Epidermal melanocyte (primary cell): Measurements from ENCODE around the gene CCNT2.
"Not testable (repeated sequence)": the region's sequence is repeated elsewhere in the genome, so short reads cannot be mapped to it uniquely, and the experiment has no call there.

ENCODE experiments used
- DNase-seq: peaks from one replicate; pipeline ENCODE4 v3.0.0; 2011; ENCODE audit warnings: low spot score; ENCODE audit not compliant: insufficient read length

Gene CCNT2

DNA sequence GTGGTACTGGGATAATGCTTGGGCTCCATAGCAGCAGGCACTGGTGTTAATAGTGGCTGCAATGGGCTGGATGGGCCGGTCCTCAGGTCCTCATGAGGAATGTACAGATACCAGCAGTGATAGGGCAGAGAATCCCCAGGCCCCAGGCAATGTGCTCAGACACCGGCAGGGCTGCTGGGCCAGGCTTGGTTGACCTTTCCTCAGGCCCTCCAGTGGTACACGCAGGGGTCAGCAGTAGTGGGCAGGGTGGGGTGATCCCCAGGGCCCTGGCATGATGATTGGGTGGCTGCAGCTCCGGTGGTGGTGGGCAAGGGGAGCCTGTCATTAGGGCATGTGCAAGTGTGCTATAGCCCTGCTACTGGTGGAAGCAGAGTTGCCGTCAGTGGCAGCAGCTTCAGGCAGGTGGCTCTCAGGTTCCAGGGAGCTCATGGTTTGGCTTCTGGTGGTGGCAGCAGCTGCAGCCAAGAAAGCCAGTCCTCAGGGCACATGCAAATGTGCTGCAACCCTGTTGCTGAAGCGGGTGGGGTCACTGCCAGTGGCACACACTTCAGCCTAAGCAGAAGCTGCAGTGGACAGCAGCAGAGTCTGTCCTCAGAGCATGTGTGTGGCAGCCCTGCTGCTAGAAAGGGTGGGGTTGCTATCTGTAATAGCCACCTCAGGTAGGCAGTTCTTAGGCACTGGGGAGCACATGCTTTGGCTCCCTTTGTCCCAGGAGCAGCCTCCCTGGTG lies 56.8 kb downstream of the CCNT2 start:
- no peak for DNase-seq

DNA sequence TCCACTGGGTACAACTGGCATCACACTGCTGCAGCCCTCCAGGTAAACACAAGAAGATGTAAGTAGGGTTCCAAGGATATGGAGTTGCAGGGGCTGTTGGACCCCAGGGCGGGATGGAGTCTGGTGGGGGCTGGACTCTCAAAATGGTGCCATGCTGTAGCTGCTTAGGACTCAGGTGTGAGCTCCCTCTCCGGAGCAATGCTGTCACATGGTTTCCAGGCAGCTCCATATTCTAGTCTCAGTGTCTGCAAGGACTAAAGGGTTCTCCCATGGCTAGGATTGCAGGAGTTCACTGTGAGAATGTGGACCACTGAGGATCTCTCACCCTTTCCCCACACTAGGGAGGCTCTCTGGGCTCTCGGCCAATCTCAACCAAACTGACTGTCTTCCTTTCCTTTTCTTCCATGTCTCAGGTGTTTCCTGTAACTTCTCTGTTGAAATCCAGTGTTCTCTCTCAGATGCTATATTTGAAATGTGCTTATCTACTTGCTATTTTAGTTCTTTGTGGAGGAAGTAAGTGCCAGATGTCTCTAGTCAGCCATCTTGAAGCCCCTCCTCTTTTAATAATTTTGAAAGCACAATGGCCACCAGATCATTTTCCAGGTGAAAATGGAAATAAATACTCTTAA lies 57.6 kb downstream of the CCNT2 start:
- no peak for DNase-seq

DNA sequence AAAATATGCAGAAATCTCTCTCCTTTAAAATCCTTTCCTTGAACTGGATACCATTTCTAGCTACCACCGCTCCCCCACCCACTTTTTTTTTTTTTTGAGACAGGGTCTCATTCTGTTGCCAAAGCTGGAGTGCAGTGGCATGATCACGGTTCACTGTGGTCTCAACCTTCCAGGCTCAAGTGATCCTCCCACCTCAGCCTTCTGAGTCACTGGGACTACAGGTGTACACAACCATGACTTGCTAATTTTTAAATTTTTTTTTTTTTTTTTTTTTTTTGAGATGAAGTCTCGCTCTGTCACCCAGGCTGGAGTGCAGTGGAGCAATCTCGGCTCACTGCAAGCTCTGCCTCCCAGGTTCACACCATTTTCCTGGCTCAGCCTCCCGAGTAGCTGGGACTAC lies 58.5 kb downstream of the CCNT2 start:
- not testable (repeated sequence) for DNase-seq

DNA sequence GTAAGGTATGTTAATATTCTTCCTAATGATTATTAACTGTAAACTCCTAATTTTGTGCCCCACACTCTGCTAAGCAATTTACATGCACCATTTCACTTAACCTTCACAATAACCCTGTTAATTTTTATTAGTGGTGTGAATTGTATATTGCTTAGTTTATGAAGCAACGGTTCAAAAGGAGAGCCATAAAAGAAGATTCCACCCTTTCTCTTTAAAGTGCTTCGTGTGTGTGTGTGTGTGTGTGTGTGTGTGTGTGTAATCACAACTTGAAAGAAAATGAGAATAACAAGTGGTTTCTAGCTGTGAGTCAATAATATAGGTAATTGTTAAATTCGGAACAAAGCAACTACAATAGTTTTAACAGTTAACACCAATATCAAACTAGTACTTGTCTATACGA lies 60.6 kb downstream of the CCNT2 start:
- no peak for DNase-seq

DNA sequence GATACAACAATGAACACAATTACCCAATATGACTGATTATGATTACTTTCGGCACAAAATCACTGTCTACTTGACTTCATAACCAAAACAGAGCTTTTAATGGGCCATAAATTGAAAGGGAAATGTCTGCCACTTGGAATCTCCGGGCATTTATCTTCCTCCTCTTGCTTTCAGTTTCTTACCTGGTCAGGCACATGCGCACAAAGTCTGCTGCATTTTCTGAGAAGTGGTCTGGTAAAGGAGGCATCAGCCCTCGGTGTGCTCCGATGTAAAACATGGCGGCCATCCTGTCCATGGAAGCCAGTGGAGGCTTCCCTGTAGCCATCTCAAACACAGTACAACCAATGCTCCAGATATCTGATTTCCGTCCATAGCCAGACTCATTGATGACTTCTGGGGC lies 62.0 kb downstream of the CCNT2 start:
- DNase-seq: no peak

DNA sequence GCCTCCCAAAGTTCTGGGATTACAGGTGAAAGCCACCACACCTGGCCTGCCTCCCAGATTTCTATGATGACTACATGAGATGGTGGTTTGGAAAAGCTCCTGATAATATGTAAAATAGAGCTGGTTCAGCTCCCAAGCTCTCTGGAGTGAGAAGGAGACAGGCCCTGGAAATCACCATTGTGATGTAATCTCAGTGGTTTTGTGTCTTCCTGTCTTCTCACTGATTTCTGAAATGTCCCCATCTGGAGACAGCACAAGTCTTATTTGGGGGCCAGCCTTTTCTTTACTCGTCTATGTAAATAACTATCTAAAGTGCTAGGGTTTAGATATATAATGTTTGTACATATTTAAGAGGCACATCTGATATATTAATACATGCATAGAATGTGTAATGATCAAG lies 64.0 kb downstream of the CCNT2 start:
- no peak for DNase-seq

DNA sequence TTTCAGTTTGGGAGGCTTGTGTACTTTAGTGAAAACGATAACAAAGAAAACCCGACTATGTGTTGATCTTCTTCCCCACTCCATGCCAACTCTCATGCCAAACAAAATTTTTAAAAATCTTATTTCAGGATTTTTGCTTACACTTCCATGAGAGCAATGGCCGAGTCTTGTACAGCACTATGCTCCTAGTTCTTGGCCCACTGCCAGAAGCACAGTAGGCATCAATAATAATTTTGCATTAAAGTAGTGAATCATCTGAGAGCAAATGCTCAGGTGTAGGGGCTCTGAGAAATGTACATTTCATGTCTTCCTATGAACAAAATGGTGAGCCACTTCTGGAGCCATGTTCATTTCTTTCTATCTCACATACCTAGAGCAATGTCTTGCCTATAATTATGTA lies 66.4 kb downstream of the CCNT2 start:
- no peak for DNase-seq

DNA sequence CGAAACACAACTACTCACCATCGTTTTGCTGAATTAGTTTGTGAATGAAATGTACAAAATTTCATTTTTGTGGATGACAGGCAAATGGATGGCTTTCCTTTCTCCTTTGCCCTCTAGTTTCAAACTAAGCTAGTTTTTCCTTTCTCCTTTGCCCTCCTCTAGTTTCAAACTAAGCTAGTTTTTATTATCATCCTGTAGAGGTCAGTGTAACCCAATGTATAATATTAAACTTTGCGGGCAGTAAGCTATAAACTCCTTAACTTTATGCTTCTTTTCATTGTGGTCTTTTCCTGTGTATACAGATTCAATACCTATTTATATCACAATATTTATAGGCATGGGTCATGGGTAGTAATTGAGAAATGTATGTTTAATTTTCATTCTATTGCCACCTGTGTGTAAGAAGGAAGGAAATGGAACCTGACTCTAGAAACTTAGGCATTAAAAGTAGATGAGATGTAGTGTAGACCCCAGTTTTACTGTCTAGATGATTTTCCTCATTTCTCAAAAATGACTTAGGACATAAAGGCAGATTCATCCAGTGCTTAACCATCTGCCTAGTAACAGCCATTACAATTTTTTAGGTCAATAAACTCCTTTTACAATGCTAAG lies 70.5 kb downstream of the CCNT2 start:
- no peak for DNase-seq

DNA sequence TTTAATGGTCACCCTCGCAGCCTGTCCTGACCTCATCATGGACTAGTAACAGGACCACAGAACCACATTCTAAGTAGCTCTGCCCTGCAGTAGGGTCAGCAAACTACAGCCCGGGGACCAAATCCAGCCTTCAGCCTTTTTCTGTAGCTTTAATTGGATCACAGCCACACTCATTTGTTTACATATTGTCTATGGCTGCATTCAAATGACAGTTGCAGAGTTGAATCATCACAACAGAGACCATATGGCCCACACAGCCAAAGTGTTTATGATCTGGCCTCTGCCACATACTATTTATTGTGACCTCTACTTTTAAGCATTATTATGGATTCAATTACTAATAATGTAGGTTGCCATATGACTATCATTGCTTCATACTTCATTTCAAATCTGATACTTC lies 80.9 kb downstream of the CCNT2 start:
- DNase-seq: no peak

DNA sequence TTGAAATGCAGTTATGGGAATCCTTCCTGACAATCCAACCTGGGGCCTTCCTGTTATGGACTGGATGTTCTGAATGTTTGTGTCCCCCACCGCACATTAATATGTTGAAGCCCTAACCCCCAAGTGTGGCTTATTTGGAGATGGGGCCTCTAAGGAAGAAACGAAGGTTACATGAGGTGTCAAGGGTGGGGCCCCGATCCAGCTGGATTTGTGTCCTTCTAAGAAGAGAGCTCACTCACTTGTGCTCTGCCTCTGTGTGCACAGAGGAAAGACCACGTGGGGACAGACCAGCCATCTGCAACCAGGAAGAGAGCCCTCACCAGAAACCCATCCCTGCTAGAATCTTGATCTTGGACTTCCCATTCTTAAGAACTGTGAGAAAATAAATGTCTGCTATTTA lies 84.2 kb downstream of the CCNT2 start:
- no peak for DNase-seq

DNA sequence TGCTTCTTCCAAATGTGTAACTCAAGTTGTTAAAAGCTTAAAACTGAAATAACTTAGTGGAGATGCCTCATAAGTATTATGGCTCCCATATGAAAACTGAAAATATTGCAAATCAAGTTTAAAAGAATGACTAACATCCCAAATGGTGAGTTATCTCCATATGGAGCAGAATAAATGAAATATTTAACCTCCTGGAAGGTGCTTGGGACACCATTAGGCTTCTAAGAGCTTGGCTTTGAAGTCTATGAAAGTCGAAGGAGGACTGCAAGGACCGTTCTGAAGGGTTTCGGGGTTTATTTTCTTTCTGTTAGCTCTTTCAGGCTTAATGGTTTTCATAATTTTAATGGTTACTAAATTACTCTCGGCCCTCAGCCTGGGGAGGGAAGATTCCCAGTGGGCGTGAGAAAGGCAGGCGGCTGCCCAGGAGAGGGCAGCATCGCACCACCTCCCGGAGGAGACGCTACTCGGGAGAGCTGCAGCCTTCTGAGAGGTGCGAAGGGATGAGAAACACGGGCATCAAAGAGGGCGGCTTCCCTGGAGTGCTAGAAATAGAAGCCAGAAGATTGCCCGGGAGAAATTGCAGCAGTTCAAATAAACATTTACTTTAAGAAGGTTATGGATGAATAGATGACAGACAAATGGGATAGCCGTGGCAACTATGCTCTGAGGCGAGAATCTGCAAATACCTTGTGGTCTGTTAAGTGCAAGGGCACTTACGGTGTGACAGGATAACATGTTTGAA lies 85.6 kb downstream of the CCNT2 start:
- peak; percentile 79 for DNase-seq

DNA sequence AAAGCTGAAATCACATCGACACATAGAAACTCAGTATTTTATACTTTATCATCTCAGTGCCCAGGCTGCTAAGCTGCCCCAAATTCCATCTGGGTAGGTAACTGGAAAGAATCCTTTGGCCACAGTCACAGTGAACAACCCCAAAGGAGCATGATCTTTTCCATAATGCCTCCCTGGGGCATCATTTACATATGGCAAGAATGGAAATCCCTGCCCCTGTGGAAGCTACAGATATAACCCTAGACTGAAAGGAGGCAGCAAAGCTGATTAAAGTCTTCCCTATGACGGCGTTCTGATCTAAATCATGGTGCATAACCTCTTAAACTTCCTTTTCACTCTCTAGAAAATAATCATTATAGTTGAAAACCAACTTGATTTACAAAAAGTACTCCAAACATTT lies 87.1 kb downstream of the CCNT2 start:
- no peak for DNase-seq
